Ramos (cell line): ENCODE results near the gene FBXL17.
"Not testable (repeated sequence)": the region's sequence is repeated elsewhere in the genome, so short reads cannot be mapped to it uniquely, and the experiment has no call there.

Experiments
- in situ Hi-C: fragments of 300-500 bp; cut with MboI; formaldehyde crosslinking; loops from one replicate; pipeline ENCODE4 v1.14.3; 2022; ENCODE audit warnings: low sequenced_read_pairs; ENCODE audit not compliant: unreplicated experiment

FBXL17 gene

GRCh38 chr5:108321341-108321740, 60.6 kb downstream of the FBXL17 start:
- in situ Hi-C loops: no loop called here

GRCh38 chr5:108320231-108320630, 61.7 kb downstream of the FBXL17 start:
- in situ Hi-C loops: no loop called here

DNA sequence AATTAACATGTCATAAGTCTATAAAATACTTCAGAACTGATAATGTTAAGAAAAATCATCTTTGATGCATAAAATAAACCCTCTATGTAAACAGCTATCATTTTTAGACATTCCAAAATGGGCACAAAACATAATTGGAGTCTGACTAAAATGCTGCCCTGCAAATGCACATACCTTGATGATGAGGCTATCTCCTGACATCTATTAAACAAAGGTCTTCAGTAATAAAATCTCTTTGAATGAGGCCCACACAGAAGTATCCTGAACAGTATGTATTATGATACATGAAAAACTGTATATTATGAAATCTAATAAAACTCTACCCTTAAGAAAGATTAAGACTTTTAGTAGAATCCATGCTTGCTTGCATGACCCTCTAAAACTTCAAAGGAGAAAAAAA, 66.1 kb downstream of the FBXL17 start:
- in situ Hi-C loops: no loop called here

DNA sequence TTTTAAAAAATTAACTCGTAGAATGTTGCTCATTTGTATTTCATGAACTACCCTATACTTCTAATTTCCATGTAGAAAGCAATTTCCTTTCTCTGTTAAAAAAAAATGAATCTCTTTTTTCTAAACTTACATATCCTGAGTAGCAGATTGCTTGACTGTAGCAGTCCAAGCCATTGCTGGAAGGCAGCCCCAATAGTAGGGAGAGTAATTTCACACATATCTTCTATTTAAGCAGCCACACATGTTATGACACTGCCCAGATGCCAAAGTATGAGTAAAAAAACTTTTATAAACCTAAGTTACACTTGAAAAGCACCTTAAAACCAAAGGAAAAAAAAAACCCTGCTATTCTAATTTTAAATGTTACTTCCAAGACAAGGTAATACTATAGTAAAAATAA, 69.6 kb downstream of the FBXL17 start:
- in situ Hi-C loops: no loop called here

DNA sequence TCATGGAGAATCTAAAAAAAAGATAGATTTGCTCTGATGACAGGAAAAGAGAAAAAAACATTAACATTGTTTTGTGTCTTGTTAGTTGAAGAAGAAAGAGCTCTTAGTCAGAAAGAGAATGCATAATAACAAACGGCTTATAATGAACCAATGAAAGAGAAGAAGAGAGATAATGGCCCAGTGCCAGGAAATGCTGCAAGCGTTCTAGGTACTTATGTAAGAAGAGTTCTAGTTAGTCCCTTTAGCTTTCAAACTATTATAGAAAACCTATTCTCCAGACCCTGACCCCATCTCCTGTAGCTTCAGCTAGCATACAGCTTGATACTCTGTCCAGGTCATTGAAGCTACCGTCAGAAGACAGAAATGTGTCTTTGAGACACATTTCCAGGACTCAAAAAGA, 70.2 kb downstream of the FBXL17 start:
- in situ Hi-C loops: no loop called here

DNA sequence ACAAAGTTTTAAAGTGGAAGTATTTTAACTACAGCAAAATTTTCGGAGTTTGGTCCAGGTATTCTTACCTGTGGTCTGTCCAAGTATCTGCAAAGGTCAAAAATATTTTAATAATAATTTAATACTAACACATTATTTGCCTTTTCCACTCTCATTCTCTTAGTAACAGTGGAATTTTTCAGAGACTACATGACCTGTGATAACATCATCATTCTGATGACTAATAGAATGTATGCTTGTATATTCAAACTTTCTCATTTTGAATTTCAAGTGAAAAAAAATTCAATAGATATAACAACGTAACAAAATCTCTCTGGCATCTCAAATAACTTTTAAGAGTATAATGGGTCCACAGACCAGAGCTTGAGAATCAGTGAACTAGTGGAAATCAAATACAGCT, 78.3 kb downstream of the FBXL17 start:
- in situ Hi-C loops: no loop called here

GRCh38 chr5:108303086-108303485, 78.8 kb downstream of the FBXL17 start:
- in situ Hi-C loops: no loop called here

DNA sequence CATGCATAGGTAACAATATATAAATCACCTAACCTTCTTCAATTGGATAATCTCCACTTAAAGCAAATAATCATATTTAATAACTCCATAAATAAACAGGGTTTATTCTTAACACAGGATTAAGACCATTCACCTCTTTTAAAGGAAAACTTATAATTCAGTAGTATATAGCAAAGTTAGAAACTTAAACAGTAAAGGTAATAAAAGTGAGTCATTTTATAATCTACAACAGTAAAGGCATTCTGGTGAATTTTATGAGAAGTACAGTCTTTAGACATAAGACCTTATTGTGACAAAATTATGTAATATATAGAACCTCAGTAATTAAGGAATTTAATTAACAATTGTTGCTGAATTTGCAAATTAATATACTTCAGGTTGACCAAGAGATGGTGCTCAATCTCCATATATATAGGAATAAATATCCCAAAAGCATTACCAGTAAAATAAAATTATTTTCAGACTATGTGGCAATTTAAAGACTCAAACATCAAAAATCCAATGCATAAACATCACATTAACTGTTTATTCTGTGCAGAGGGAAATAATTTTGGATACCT, 84.8 kb downstream of the FBXL17 start:
- in situ Hi-C loops: no loop called here

- in situ Hi-C loops: no loop called here
Measured at GRCh38 chr5:108295578-108296368, 86.1 kb downstream of the FBXL17 start.

GRCh38 chr5:108280960-108281569, 100.8 kb downstream of the FBXL17 start:
- in situ Hi-C loops: no loop called here

GRCh38 chr5:108280248-108280647, 101.7 kb downstream of the FBXL17 start:
- in situ Hi-C loops: no loop called here

DNA sequence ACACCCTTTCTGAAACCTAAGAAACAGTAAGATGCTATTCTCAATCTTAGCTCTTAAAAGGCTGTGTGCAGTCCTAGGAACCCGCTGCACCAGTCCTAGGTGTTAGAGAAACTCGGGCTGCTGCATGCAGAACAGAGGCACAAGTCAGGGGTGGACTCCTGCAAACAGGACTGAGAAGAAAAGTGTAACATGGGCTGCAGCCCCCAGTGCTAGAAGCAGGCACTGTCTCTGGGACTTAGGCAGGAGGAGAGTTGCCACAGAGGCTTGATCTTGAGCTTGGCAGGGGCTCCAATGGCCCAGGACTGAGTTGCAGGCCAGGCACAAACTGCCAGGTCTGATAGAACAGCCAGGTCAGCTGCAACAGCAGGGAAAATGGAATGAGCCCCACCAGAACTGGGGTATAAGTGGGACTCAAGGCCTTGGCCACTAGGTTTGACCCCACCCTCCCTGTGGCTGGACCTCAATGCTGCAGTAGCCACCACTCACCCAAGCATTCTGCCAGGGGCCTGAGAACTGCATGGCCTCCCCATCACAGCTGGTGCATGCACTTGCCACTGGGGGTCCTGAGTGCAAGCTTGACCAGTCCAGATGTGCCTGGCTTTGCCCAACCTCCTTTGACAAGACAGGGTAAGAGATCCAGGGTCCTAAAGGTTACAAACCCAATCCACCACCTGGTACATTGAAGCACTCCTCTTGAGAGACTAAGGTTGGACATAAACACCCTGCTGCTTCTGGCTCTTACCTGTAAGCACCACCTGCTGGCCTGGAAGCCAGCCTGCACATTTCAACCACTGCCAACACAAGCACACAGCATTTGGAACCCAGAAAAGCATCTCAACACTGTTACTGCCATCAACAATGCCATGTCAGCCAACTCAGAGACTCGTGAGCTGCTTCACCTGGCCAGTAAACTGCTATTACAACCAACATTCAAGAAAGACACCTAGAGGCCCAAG, 103.3 kb downstream of the FBXL17 start:
- in situ Hi-C loops: no loop called here

GRCh38 chr5:108276187-108277050, 105.5 kb downstream of the FBXL17 start:
- in situ Hi-C loops: no loop called here

GRCh38 chr5:108274080-108274479, 107.8 kb downstream of the FBXL17 start:
- in situ Hi-C loops: not testable (repeated sequence)

- in situ Hi-C loops: no loop called here
Measured at GRCh38 chr5:108271127-108271526, 110.8 kb downstream of the FBXL17 start.

DNA sequence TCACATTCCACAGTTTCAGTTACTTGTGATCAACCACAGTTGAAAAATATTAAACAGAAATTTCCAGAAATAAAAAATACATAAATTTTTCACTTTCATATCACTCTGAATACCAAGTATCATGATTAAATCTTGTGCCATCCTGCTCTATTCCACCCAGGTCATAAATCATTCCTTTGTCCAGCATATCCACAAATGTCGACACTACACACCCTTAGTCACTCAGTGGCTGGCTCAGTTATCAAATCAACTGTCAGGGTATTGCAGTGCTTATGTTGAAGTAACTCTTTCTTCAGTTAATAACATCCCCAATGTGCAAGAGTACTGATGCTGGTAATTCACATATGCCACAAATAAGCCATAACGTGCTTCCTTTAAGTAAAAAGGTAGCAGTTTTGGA, 115.7 kb downstream of the FBXL17 start:
- in situ Hi-C loops: no loop called here

- in situ Hi-C loops: no loop called here
Measured at GRCh38 chr5:108264533-108264932, 117.4 kb downstream of the FBXL17 start.

DNA sequence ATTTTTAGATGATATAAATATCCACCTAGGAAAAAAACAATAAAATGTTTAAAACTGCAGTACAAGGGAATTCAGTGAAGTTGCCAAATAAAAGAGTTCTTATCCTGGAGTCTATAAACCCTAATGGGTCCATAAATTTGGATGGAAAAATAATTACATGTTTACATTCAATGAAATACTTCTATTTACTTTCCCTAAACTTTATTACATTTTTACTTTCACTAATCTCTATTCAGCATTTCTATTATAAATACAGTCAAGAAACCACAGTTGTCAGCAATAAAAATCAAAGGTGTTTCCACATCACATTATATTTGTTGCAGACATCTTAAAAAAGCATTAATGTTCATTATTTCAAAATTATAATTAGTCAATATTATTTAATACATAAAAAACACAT, 118.6 kb downstream of the FBXL17 start:
- in situ Hi-C loops: no loop called here

GRCh38 chr5:108260858-108261170, 121.1 kb downstream of the FBXL17 start:
- in situ Hi-C loops: no loop called here
